Measurements from ENCODE around the gene PROX1.

PROX1 gene

GRCh38 chr1:214021321-214021720, 33.5 kb downstream of the PROX1 start:
- no peak for TF ChIP-seq YY1 (IDR thresholded peaks at IDR 0.05; ENCODE audit: low read depth)
- TF ChIP-seq TAF1 (IDR thresholded peaks at IDR 0.05; ENCODE audit: low read depth) = no peak
- no peak for TF ChIP-seq CREB1 (IDR thresholded peaks at IDR 0.05; ENCODE audit: low read depth)
- TF ChIP-seq EP300 (IDR thresholded peaks at IDR 0.05; ENCODE audit: borderline replicate concordance) = no peak
- TF ChIP-seq MAX (IDR thresholded peaks at IDR 0.05) = no peak

- TF ChIP-seq YY1 (IDR thresholded peaks at IDR 0.05; ENCODE audit: low read depth) (no peak), FOXM1 (IDR thresholded peaks at IDR 0.05; ENCODE audit: borderline replicate concordance, low read depth) (no peak), USF1 (IDR thresholded peaks at IDR 0.05) (no peak), RAD21 (IDR thresholded peaks at IDR 0.05; ENCODE audit: low read depth) (no peak), REST (IDR thresholded peaks at IDR 0.05; ENCODE audit: low read depth) (no peak), CREB1 (IDR thresholded peaks at IDR 0.05; ENCODE audit: low read depth) (no peak), CEBPB (IDR thresholded peaks at IDR 0.05) (no peak), EGR1 (IDR thresholded peaks at IDR 0.05) (no peak), TAF1 (IDR thresholded peaks at IDR 0.05; ENCODE audit: low read depth) (no peak), TCF12 (IDR thresholded peaks at IDR 0.05; ENCODE audit: low read depth) (no peak), ZBTB7A (IDR thresholded peaks at IDR 0.05; ENCODE audit: low read depth) (no peak), EP300 (IDR thresholded peaks at IDR 0.05; ENCODE audit: borderline replicate concordance) (no peak), NFIC (IDR thresholded peaks at IDR 0.05) (no peak), MAX (IDR thresholded peaks at IDR 0.05) (no peak), TEAD4 (IDR thresholded peaks at IDR 0.05) (no peak)
Observed at GRCh38 chr1:214022229-214022791, 34.5 kb downstream of the PROX1 start.

- TF ChIP-seq REST (IDR thresholded peaks at IDR 0.05; ENCODE audit: low read depth) (no peak), EGR1 (IDR thresholded peaks at IDR 0.05) (no peak), TAF1 (IDR thresholded peaks at IDR 0.05; ENCODE audit: low read depth) (no peak), MAX (IDR thresholded peaks at IDR 0.05) (no peak), TCF12 (IDR thresholded peaks at IDR 0.05; ENCODE audit: low read depth) (no peak), RAD21 (IDR thresholded peaks at IDR 0.05; ENCODE audit: low read depth) (no peak), CEBPB (IDR thresholded peaks at IDR 0.05) (no peak)
Observed at GRCh38 chr1:214022810-214023425, 35.1 kb downstream of the PROX1 start.

- TF ChIP-seq TCF12 (IDR thresholded peaks at IDR 0.05; ENCODE audit: low read depth) (no peak), REST (IDR thresholded peaks at IDR 0.05; ENCODE audit: low read depth) (no peak), NFIC (IDR thresholded peaks at IDR 0.05) (no peak), USF1 (IDR thresholded peaks at IDR 0.05) (no peak), EP300 (IDR thresholded peaks at IDR 0.05; ENCODE audit: borderline replicate concordance) (no peak), ZBTB7A (IDR thresholded peaks at IDR 0.05; ENCODE audit: low read depth) (no peak), CEBPB (IDR thresholded peaks at IDR 0.05) (no peak), CREB1 (IDR thresholded peaks at IDR 0.05; ENCODE audit: low read depth) (no peak), RAD21 (IDR thresholded peaks at IDR 0.05; ENCODE audit: low read depth) (no peak), FOXM1 (IDR thresholded peaks at IDR 0.05; ENCODE audit: borderline replicate concordance, low read depth) (no peak), EGR1 (IDR thresholded peaks at IDR 0.05) (no peak), TEAD4 (IDR thresholded peaks at IDR 0.05) (no peak), YY1 (IDR thresholded peaks at IDR 0.05; ENCODE audit: low read depth) (no peak), MAX (IDR thresholded peaks at IDR 0.05) (no peak), TAF1 (IDR thresholded peaks at IDR 0.05; ENCODE audit: low read depth) (no peak)
Observed at GRCh38 chr1:214026985-214027384, 39.2 kb downstream of the PROX1 start.
